GM21723 (cell line): ENCODE measurements around the gene PPP1R16B.
"Not testable (repeated sequence)": the region's sequence is repeated elsewhere in the genome, so short reads cannot be mapped to it uniquely, and the experiment has no call there.

ENCODE experiments used
- ATAC-seq: cut with Tn5 transposase; IDR thresholded peaks from one replicate; pipeline ENCODE4 v1.9.1; 2021; ENCODE audit warnings: mild to moderate bottlenecking, moderate library complexity; ENCODE audit not compliant: unreplicated experiment

PPP1R16B gene

DNA sequence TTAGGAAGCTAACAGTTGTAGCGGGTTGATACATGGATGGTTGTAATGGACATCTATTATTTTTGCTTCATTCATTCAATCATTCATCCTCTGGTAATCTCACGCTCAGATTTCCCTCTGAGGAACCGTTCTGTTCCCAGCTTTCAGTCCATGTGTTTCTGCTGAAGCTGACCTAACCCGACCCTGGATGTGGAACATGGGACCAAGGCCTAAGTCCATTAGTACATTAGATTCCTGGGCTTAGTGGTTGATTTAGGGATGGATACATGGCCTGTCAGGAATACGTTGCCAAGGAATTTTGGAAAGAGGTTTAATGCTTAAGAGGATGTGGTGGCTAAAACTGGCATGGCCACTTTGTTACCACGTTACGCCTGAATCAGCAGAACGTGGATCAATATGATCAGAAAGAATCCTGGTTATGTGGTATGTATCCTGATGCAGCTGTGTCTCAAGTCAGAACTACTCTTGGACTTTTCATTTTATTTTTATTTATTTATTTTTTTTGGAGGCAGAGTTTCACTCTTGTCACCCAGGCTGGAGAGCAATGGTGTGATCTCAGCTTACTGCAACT is 152.5 kb downstream of the PPP1R16B start:
- ATAC-seq: no peak

DNA sequence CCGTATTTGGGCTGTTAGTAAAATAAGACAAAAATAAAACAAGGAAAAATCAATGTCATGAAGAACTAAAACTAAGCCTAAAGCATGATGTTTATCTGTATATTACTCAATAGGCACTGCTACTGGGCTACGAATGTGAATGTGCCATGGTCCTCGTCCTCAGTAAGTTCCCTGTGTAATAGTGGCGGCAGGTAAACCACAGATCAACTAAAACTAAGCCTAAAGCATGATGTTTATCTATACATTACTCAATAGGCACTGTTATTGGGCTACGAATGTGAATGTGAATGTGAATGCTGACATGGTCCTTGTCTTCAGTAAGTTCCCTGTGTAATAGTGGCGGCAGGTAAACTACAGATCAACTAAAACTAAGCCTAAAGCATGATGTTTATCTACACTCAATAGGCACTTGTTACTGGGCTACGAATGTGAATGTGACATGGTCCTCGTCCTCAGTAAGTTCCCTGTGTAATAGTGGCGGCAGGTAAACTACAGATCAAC is 154.7 kb downstream of the PPP1R16B start:
- not testable (repeated sequence) for ATAC-seq

DNA sequence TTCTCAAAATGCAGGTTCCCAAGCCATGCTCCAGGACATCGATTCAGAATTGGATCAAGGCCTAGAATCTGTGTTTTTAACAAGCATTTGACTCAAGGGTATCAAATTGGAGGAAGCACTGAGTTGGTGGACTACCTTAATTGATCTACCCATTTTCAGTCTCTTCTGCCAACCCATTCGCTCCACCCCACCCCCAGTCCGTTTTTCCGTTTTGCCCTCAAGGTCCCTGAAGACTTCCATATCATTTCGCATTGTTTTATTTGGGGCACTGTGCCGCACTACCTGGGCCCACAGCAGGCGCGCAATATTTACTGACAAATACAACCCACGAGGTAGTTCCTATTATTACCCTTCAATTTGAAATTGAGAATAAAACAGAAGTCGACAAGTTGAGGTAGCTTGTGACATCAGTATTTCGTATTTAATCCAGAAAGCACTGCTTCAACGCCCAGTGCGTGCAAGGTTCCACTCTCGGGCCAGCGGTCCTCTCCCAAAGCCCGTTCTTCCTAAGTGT is 156.1 kb downstream of the PPP1R16B start:
- ATAC-seq: peak; percentile 3

DNA sequence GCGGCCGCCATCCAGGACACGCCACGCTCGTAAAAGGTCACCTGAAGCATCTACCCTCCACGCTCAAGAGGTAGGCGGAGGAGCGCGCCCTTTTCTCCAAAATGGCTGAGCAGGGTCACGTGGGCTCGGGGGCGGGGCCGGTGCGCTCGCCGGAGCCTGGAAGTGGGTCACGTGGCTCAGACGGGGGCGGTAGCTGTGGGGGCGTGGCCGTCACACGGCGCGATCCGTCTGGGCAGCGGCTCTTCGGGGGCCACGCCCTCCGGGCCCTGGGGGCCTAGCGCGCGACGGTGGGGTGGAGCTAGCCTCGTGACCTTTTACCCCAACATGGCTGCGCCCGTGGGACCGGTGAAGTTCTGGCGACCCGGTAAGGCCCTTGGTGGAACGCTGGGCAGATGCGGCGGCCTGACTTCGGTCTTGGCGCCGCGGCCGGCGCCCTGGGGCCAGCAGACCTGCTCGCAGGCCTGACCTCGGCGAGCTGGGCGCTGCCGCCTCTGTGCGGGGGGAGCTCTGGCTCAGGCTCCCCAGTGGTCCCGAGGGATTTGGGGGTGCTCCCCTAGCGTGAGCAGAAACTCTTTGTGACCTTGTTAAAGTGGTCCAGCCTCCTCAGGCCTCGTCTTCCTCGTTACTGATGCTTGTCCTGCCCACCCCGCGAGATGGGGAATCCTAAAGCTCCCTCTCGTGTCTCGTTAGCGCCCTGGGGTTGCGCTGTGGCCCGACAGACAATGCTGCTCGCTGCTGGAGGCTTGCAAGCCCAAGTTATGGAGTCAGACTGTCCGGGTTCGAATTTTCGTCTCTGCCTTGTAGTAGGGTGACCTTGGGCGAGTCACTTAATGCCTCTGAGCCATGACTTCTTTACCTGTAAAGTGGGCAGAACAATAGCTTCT is 156.8 kb downstream of the PPP1R16B start, which contains the start of gene DHX35:
DHX35 (plus strand) TSS at position 301 of the 884 bp plus-strand sequence; CDS start at position 325, 24 bp downstream.
- ATAC-seq: peak; percentile 96

DNA sequence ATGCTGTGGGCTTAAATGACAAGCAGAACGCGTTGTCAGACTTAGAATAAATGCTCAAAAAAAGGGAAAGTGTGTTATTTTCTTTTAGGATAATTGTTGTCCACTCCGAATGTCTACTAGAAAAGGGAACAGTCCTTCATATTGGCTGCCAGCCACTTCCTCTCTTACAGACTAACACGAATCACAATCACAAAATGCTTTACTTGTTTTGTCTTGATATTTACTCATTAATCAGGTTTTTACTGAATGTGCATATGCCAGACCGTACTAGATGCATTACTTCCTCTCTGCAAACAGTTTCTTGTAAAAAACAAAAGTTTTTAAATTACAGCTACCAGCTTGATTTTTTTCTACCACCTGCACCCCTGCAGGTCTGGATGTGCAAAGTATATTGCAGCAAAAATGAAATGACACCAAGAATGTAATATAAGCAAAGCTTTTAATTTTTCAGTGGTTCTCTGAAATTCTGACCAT is 157.5 kb downstream of the PPP1R16B start:
- ATAC-seq: no peak

DNA sequence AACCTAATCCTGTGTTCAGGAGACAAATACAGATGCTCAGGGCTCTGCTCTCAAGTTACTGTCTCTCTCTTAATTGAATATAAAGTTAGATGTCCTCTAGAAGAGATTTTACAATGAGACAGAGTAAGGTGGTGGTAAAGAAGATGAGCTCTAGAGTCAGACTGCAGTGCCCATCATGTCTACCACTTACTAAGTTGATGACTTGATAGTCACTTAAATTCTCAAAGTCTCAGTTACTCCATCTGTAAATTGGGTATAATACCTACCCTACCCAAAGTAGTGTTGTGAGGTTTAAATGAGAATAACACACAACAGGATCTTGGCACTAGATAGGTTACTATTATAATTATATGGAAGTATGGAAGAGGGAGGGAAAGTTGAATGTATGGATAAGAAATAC is 158.2 kb downstream of the PPP1R16B start:
- ATAC-seq: no peak

DNA sequence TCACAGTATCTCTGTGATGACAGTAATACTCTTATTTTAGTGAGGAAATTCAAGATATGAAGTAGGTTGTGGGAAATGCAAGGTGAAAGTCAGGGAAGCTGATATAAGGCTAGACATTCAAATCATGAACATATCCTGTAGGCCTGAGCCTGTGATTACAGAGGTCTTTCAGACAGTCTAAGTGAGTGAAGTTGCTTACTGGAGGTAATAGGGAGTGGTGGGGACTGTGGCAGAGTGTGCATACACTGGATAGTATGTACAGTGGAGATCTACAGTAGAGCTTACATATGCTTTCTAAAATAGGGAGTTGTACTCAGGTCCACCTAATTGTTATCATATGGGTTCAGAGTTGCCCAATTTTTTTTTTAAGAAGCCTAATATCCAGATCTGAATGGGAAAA is 159.8 kb downstream of the PPP1R16B start:
- ATAC-seq: no peak

DNA sequence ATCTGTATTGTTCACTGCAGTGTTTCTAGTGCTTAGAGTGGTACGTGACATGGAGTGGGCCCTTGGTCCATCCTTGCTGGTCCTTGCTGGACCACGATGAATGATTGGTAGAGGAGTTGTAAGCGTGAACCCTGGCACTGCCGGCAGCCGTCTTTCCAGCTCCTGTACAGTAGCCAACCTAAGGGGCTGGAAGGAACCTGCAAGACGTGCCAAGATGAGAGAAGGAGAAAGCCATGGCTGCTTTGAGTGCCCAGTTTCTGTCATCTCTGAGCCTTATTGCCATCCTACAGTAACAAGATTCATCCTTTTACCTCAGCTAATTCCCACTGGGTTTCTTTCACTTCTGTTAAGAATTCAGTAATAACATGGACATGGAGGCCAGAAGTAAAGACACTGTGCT is 162.6 kb downstream of the PPP1R16B start:
- no peak for ATAC-seq

DNA sequence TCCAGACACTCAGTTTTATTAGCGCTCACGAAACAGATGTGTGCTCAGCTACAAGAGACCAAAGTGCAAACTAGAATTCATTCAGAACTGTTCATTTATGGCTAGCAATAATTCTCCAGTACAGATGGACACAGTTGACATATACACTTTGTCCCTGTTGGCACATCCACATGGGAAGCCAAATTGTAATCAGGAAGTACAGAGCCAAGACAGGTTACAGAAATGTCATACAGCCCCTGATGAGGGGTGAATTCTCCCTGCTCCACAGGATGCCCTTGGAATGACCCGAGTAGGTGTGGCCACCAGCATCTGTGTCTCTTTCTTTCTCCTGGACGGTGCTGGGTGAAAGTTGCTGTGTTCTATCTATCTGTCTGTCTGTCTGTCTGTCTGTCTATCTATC is 164.2 kb downstream of the PPP1R16B start:
- no peak for ATAC-seq

DNA sequence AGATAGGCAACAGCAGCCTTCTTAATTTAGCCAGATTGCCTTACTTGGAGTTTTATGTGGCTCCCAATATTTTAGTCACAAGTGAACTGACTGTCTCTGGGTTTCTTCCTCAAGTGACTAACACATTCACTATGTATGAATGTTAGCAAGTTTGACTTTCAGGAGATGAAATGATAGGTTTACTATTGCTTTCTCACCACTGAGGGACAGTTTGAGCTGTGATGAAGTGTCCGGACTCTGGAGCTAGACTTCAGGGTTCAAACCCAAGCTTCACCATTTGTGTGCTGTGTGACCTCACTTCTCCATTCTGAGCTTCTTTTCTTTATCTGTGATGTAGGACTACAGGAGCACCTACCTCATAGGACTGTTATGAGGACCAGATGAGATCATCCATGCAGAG is 164.8 kb downstream of the PPP1R16B start:
- ATAC-seq: no peak
